SW 1271 (cell line): Measurements from ENCODE around the gene ANKRD52.
A peak's percentile ranks its signal among the peaks of the same experiment; 100 is the strongest.
"Not testable (repeated sequence)": the region's sequence is repeated elsewhere in the genome, so short reads cannot be mapped to it uniquely, and the experiment has no call there.

ENCODE experiments used
- DNase-seq, 2 experiments: peaks; one replicate each; lab custom pipeline; 2025; lab: John Stamatoyannopoulos, UW

ANKRD52 gene

DNA sequence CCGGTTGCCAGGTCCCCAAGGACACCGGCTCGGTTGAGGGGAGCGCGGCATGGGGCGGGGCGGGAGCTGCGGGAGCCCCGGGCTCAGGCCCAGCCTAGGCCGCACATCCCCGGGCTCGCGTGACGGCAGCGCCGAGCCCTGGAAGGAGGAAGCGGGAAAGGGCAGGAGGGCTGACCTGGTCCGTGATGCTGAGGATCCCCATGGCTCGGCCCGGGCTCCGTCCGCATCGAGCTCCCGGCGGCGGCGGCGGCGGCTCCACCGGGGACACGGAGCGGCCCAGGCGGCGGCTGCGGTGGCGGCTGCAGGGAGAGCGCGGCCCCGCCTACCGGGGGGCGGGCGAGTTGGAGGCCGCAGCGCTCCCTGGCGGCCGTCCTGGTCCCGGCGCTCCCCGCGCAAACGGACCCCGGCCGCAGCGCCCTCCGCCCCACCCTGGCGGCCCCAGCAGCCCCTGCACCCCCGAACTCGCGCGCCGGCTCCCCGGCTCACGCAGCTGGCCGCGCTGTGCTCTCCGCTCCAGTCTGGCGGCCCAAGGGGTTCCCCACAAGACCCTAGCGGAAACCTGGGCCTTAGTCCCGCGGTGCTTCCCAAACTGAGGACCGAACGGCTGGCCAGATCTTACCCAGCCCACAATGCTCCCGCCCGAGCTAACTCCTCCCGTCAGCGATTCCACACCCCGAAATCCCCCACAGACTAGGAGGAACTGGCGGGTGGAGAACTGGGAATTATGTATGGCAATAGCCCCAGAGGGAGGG, at the start of gene ANKRD52:
TSS of gene ANKRD52 (minus strand) at position 317 of the 752 bp plus-strand sequence. CDS start at position 202, 115 bp downstream.
- DNase-seq: peak in 1 of 2 experiments; percentile 78

DNA sequence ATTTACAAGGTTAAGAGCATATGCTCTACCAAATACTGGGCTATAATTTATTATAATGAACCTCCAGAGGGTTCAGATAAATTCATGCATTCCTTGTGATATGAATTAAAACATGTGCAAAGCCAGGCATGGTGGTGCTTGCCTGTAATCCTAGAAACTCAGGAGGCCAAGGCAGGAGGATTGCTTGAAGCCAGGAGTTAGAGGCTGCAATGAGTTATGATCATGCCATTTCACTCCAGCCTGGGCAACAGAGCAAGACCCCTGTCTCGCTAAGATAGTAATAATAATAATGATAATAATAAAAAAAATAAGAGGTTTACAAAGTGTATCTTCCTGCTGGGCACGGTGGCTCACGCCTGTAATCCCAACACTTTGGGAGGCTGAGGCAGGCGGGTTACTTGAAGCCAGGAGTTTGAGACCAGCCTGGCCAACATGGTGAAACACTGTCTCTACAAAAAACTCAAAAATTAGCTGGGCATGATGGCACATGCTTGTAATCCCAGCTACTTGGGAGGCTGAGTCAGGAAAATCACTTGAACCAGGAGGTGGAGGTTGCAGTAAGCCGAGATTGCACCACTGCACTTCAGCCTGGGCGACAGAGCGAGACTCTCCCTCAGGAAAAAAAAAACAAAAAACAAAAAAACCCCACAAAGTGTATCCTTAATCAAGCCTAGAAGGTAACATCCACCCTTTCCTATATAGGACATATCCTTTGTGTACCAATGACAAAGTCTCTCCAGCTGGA, 49.2 kb upstream of the ANKRD52 start:
- no peak for DNase-seq

DNA sequence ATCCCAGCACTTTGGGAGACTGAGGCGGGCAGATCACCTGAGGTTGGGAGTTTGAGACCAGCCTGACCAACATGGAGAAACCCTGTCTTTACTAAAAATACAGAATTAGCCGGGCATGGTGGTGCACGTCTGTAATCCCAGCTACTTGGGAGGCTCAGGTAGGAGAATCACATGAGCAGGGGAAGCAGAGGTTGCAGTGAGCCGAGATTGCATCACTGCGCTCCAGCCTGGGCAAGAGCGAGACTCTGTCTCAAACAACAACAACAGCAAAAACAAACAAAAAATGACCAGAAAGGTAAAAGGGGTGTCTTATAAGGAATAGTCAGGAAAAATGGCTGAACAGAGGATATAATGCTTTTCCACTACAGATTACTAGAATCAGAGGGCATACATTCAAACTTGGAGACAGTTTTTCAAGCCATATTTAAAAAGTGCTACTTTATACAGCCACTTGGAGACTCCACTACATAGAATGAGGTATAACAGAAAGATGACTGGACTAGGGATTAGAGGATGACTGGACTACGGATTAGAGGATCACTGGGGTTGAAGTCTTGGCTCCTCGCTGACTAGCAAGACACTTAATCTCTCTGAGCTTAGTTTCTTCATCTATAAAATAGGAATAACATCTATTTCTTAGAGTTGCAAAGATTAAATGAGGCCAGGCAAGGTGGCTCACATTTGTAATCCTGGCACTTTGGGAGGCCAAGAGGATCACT, 46.8 kb upstream of the ANKRD52 start:
- DNase-seq: no peak

DNA sequence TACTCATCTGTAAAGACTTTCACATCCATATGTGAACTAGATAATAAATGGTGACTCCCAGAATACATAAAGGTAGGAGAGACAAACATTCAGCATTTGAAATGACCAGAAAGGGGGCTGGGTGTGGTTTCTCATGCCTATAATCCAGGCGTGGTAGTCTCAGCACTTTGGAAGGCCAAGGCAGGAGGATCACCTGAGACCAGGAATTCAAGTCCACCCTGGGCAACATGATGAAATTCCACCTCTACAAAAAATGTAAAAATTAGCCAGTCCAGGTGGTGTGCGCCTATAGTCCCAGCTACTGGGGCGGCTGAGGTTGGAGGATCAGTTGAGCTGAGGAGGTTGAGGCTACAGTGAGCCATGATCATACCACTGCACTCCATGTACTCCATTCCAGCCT, 46.1 kb upstream of the ANKRD52 start:
- no peak for DNase-seq

DNA sequence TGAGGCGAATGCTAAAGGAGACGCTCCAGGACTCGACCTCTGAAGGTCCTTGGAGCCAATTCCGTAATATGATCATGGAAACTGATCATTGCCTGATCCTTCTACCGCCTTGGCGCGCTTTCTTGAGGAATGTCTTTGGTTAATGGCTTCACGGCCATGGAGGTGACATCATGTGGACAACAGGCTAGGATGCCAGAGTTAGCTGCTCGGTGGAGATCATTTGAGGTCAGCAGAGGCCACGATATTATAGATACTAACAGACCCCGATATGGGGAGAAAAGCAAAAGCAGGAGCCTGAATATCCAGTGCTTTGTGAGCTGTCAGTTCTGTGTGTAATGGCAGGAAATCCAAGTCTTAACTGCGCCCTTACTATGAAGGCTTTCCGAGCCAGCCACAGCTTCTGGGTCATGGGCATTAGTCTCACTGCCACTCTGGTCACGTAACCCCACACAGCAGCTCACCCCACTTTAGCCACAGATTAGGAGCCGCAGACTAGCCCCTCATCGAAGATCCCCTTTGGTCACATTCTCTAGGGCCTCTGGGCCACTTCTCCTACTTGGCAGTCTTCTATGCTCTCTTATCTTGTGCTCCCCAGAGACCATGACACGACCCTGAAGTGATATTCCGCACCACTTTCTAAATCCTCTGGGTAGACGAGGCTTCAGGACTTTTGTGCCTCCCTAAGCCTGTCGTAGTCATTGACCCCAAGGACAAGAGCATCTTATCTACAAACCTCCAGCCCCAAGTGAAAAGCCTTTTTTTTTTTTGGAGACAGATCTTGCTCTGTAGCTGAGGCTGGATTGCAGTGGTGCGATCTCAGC, 42.7 kb upstream of the ANKRD52 start:
- DNase-seq: no peak

DNA sequence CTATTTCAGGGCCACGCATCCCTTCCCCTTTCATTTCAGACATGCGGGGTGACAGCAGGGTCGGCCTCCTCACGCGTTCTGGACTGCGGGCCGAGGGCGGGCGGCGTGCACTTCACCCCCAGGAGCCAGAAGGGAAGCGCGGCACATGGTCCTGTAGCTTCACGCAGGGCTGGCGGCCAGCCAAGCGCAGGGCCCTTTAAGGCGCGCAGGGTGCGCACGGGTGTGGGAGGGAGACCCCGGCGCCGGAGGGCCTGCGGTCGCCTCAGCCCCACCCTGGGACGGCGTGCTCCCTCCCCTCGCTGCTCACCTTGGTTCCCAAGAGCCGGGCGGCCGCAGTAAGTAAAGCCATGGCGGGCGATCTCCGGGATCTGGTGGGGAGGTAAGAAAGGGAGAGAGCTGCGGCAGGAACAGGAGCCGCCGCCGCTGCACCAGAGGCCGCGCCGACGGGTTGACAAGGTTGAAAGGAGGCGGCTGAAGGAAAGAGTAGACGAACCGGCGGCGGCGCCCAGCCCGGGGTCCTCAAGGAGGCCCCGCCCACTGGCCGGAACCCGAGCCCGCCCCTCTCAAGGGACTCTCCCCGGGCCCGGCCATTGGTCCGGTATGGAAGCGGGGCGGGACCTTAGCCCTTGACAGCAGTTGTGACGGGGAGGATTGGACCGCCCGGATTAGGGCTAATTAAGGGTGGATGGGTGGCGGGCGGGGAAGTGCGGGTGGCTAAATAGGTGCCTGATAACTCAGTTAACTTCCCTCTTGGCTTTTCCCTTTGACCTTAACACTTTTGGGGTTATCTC, 41.9 kb upstream of the ANKRD52 start, which contains the start of gene CS:
TSS of gene CS (minus strand) at position 478 of the 791 bp plus-strand sequence. CDS start at position 349, 129 bp downstream.
- DNase-seq: peak; percentile 97

DNA sequence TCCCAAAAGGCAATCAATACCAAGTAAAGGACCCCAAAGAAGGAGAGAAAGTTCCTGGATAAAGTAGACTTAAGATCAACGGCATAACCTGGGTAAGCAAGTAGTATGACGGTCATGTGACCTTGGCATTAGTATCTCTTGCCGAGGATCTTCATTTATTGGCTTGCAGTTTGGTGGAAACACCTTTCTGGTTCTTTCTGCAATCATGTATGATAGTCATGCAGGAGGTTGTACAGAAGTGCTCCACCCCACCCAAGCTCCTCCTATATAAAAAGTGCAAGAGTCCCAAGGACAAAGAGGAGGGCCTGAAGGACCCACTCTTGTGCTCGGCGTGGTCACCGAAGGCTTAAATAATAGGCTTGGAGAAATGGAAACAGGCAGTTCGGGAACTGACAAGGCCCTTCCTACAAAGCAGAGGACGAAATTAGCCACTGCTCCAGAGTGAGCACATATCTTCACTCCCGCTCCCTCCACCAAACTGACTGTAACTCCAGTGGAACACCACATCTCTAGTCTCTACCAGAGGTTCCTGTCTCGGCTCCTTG, 41.2 kb upstream of the ANKRD52 start:
- DNase-seq: peak in 1 of 2 experiments; percentile 51

DNA sequence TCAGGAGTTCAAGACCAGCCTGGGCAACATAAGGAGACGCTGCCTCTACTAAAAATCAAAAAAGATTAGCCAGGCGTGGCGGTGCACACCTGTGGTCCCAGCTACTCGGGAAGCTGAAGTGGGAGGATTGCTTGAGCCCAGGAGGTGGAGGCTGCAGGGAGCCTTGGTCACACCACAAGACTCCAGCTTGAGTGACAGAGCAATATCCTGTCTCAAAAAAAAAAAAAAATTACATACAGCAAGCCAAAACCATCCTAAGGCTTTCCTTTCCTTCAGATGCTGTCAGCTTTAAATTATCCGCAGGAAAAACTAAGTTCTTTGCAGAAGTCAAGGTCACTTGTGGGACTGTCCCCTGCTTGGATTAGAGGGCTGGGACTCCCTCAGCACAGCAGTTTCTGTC, 40.6 kb upstream of the ANKRD52 start:
- no peak for DNase-seq

DNA sequence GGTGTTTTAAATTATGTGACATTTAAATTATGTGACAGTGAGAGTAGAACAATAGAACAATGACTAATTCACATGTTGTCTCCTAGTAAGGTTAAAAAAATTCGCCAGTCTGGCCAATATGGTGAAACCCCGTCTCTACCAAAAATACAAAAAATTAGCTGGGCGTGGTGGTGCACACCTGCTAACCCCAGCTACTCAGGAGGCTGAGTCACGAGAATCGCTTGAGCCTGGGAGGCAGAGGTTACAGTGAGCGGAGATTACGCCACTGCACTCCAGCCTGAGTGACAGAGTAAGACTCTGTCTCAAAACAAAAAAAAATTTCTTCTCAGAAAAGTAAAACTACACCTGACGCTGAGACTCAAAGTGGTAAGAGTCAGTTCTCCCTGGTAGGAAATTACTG, 39.2 kb upstream of the ANKRD52 start:
- no peak for DNase-seq

DNA sequence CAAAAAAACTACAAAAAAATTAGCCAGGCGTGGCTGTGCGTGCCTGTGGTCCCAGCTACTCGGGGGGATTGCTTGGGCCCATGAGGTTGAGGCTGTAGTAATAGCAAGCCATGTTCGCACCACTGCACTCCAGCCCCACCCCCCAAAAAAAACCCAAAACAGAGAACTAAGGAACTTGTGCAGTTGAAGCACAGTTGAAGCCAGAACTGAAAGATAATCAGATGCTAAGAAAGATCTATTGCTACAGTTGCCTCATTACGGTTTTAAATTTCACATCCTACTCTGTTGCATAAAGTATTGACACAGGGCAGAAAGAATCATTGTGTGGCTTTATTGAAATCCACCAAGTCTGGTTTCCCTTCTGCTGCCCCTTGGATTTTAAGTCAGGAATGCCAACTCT, 38.1 kb upstream of the ANKRD52 start:
- no peak for DNase-seq

DNA sequence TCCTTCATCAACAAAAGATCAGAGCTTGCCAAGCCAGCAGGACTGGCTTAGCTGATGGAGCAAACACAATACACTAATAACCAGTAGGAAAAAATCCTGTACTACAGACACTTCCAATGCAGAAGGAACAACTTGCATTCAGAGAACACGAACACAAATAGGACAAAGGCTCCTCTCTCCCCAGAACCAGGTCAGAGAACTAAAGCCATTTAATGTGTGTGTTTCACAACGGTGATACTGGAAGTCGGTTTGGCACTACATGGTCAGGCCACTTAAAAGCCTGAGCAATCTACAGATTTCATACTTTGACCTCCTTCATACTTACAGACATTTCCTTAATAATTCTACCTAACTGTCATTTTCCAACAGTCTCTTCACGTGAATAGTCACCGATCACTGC, 35.6 kb upstream of the ANKRD52 start:
- no peak for DNase-seq

DNA sequence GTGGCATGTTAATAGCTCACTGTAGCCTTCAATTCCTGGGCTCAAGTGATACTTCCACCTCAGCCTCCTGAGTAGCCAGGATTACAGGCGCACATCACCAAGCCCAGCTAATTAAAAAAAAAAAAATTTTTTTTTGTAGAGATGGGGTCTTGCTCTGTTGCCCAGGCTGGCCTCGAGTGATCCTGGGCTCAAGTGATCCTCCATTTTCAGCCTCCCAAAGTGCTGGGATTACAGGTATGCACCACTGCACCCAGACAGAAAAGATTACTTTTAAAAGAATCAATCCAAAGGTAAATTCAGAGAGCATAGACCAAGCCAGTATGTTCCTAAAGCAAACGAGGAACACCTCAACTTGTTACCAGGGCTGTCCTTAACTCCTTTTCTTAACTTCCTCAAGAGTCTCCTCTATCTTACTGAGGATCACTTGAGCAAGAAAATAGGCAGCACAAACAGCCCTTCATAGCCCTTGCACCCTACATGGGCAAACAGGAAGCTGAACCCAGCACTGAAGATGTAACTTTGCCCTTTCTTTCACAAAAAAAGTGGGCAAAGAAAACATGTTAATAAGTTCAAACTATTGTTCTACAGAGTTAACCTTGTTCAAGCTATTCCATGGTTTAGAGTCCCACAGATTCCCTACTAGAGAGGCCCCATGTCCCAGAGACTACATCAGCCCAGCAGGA, 30.7 kb upstream of the ANKRD52 start:
- no peak for DNase-seq

DNA sequence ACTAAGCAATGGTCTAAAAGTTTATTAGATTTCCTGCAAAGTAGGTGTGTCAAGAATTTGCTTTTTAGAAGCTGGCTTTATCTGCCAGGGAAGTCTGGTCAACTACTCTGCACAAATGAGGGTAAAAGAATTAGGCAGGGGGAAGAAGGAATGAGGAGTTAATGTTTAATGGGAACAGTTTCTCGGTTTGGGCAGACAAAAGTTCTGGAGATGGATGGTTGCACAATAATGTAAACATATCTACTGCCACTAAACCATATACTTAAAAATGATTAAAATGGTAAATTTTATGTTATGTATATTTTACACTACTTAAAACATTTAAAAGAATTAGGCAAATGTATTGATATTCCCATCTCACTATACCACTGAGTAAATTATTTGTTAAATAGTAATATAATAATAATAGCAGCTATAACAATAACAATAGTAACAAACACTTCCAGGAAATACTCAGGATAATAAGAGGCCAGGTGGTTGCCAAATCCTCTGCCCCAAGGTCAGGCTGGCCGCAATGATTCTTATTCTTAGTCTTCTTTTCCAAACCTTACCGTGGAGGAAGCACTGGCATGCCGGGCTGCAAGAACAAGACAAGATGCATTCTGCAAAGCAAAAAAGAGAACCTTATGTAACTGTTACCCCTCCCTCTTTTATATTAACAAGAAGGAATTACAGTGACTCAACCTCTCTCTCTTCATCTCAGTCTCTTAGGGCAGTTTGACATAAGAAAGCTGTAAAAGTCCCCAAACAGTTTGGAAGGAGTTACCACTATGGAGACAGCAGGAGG, 28.1 kb upstream of the ANKRD52 start:
- DNase-seq: no peak

DNA sequence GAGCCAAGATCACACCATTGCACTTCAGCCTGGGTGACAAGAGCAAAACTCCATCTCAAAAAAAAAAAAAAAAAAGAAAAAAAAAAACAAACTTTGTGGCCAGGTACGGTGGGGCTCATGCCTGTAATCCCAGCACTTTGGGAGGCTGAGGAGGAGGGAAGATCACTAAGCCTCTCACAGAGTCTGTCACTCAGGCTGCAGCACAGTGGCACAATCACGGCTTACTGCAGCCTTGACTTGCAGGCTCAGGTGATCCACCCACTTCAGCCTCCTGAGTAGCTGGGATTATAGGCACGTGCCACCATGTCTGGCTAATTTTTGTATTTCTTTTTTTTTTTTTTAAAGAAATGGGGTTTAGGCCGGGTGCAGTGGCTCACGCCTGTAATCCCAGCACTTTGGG, 26.1 kb upstream of the ANKRD52 start:
- DNase-seq: not testable (repeated sequence)

DNA sequence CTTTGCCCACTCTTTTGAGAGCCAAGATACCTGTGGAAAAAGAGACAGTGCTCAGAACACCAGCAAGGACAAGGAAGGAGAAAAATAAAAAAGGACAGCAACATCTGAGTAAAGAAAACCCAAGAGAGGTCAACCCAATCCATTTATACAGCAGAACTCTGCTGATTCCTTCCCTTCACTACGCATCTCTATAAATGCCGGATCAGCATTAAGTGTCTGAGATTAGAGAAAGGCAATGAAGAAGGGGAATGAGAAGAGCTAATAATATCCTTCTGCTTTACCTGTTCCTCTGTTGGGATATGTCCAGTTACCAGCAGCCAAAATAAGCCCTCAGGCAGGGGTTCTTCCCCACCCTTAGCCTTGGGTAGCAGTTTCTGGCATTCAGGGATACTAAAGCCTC, 24.4 kb upstream of the ANKRD52 start:
- no peak for DNase-seq

DNA sequence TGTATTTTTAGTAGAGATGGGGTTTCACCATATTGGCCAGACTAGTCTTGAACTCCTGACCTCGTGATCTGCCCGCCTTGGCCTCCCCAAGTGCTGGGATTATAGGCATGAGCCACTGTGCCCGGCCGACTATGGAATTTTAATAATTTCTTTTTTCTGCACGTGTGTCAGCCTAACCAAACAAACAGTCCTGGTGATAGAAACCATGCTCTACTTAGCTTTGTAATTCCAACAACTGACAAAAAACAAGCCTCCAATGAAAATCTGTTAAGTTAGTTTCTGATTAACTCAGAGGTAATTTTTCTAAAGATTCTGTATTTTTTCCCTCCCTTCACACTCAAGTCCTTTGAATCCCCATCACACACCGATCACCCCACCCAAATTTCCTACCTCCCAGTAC, 23.8 kb upstream of the ANKRD52 start:
- no peak for DNase-seq

DNA sequence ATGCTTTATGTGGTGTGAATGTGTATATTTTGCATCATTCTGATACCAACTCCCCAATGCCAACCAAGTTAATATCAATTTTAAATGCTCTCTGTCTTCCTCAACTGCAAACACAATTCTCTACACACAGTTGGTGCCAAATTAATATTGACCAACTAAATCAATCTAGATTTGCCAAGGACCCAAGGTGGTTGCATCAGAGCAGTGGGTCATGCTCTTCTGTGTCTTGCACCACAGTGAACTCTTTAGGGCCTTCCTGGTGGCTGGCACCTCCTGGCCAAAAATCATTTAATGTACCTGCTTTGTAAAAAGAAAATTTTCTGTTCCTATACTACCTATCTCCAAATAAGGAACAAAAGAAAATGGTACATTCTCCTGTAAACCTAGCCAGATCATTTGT, 22.7 kb upstream of the ANKRD52 start:
- no peak for DNase-seq

DNA sequence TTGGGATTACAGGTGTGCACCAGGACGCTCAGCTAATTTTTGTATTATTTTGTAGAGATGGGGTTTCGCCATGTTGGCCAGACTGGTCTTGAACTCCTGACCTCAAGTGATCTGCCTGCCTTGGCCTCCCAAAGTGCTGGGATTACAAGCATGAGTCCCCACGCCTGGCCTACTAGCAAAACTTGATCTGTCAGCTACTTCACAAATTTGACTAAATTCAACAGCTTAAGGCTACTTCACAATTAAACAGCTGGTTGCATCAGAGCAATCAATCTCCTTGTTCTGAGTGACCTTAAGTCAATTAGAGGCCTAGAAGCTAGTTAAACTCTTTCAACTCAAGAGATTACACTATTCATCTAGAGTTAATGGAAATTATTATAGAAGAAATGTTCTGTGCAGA, 20.7 kb upstream of the ANKRD52 start:
- DNase-seq: no peak

DNA sequence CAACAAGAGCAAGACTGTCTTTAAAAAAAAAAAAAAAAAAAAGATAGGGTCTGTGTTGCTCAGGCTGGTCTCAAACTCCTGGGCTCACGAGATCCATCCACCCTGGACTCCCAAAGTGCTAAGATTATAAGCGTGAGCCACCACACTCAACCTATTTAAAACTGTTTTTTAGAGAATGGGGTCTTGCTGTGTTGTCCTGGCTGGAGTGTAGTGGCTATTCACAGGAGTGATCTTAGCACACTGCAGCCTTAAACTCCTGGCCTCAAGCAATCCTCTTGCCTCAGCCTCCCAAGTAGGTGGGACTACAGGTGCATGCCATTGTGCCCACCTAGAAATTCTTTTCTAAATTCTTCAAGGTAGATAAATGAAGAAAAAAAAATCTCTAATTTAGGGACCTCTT, 16.1 kb upstream of the ANKRD52 start:
- DNase-seq: no peak
